Bronchial epithelial cell (primary cell): Measurements from ENCODE around the gene RARA. TPM values are rescaled to one million over a fixed set of nuclear protein-coding genes. Genes with fewer than 3 reads are reported as not detected.

Experiments
- DNase-seq: peaks from one replicate; pipeline ENCODE4 v3.0.0-alpha.2; 2010; ENCODE audit warnings: low read depth
- FAIRE-seq: peaks from 2 replicates; lab custom pipeline; 2011; peaks lifted over from hg19 to GRCh38; lab: Jason Lieb, UNC
- H3K27me3 ChIP-seq: 2 replicates; pipeline ENCODE4 v1.5.1; 2011; ENCODE audit warnings: low read length; ENCODE audit not compliant: control insufficient read depth, insufficient read depth
- H3K36me3 ChIP-seq: 2 replicates; pipeline ENCODE4 v1.5.1; 2011; ENCODE audit warnings: low read length; ENCODE audit not compliant: control insufficient read depth, insufficient read depth
- H3K4me3 ChIP-seq: 2 replicates; pipeline ENCODE4 v1.5.1; 2011; ENCODE audit warnings: mild to moderate bottlenecking, low read depth, low read length, control low read depth
- CTCF ChIP-seq: IDR thresholded peaks from 2 replicates; pipeline ENCODE4 v1.5.1; 2011; ENCODE audit warnings: mild to moderate bottlenecking, moderate library complexity, low read length, control low read depth, inconsistent platforms; ENCODE audit not compliant: insufficient read depth, severe bottlenecking
- total RNA-seq: library from RNA; depleted of rRNA; stranded (reverse); fragments of >200 nt; gene quantifications from 2 replicates; pipeline ENCODE4 v1.2.1, GENCODE V29; 2014

RARA gene
- total RNA-seq, 1 donor from 2014 or later, result 1.3 TPM

- Histone ChIP-seq H3K27me3 (no peaks in the 10 kb centered on the region), H3K4me3 (no peak overlapping the region), H3K36me3 (peaks cover under 1% of the 10 kb centered on the region)
- FAIRE-seq (no peak), DNase-seq (no peak)
- no peak for TF ChIP-seq CTCF
Measured at GRCh38 chr17:40361063-40361924, 52.3 kb downstream of the RARA start.

GRCh38 chr17:40361925-40362695 lies 53.1 kb downstream of the RARA start:
- no peak for TF ChIP-seq CTCF
- H3K36me3 ChIP-seq, result no peaks in the 10 kb centered on the region
- no peaks in the 10 kb centered on the region for H3K27me3 ChIP-seq
- peak overlapping the region; percentile 52 for H3K4me3 ChIP-seq
- peak; percentile 36 for FAIRE-seq
- DNase-seq, result no peak

- DNase-seq, result peak; percentile 40
- TF ChIP-seq CTCF, result peak; percentile 79
- Histone ChIP-seq H3K27me3 (no peaks in the 10 kb centered on the region), H3K36me3 (no peaks in the 10 kb centered on the region), H3K4me3 (peak overlapping the region; percentile 52)
- no peak for FAIRE-seq
Measured at GRCh38 chr17:40362696-40363110, 53.7 kb downstream of the RARA start.

GRCh38 chr17:40363111-40363827 lies 54.3 kb downstream of the RARA start:
- no peaks in the 10 kb centered on the region for H3K36me3 ChIP-seq
- no peak for FAIRE-seq
- peak overlapping the region; percentile 52 for H3K4me3 ChIP-seq
- H3K27me3 ChIP-seq, result no peaks in the 10 kb centered on the region
- no peak for TF ChIP-seq CTCF
- no peak for DNase-seq

GRCh38 chr17:40364121-40364861 lies 55.3 kb downstream of the RARA start, which contains the start of gene GJD3:
TSS of gene GJD3 (minus strand) at chr17:40364737. CDS start at chr17:40363815, 922 bp downstream.
- no peak for FAIRE-seq
- no peak for DNase-seq
- TF ChIP-seq CTCF, result no peak

More at GRCh38 chr17:40364121-40364861, 55.3 kb downstream of the RARA start, which contains the start of gene GJD3:
- H3K27me3 ChIP-seq, result no peaks in the 10 kb centered on the region
- peak within 1 kb of the TSS; percentile 52 for H3K4me3 ChIP-seq
- H3K36me3 ChIP-seq, result no peaks in the 10 kb centered on the region
